Loucy (cell line): ENCODE measurements around the gene SCN8A.

Experiments
- EZH2phosphoT487 ChIP-seq: fragments of 200-600 bp; IDR thresholded peaks from 2 replicates; pipeline ENCODE4 v1.6.1; 2018; ENCODE audit warnings: antibody characterized with exemption, mild to moderate bottlenecking, moderate library complexity, borderline replicate concordance
- TF ChIP-seq, protein P1 (sequence below): fragments of 200-600 bp; sonication (generic); conservative IDR thresholded peaks from 2 replicates; pipeline ENCODE4 v1.5.1; 2014; ENCODE audit warnings: mild to moderate bottlenecking, antibody characterized with exemption, low read length

DNA sequence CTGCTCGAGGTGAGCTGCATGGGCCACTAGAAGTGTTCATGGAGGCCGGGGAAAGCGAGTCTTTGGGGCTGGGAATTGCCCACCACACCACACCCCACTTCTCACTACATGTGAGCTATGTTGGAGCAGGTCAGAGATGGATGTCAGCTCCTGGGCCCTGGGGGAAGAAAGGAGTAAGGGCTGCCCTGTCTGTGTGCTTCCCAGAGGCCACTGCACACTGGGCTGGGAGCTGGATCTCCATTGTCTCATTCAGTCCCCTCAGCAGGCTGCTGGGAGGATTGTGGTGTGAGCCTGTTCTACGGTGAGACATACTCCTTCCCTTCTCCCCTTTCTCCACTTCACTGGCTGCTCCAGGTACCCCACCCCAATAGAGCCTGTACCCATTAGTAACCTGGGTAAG lies 247.0 kb downstream of the SCN8A start:
- no peak for TF ChIP-seq EZH2phosphoT487
- TF ChIP-seq, protein P1, sequence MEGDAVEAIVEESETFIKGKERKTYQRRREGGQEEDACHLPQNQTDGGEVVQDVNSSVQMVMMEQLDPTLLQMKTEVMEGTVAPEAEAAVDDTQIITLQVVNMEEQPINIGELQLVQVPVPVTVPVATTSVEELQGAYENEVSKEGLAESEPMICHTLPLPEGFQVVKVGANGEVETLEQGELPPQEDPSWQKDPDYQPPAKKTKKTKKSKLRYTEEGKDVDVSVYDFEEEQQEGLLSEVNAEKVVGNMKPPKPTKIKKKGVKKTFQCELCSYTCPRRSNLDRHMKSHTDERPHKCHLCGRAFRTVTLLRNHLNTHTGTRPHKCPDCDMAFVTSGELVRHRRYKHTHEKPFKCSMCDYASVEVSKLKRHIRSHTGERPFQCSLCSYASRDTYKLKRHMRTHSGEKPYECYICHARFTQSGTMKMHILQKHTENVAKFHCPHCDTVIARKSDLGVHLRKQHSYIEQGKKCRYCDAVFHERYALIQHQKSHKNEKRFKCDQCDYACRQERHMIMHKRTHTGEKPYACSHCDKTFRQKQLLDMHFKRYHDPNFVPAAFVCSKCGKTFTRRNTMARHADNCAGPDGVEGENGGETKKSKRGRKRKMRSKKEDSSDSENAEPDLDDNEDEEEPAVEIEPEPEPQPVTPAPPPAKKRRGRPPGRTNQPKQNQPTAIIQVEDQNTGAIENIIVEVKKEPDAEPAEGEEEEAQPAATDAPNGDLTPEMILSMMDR: no peak
